ENCODE results near the gene SORCS1. TPM values are rescaled to one million over a fixed set of nuclear protein-coding genes. Genes with fewer than 3 reads are reported as not detected.

The SORCS1 gene
- total and polyA plus RNA-seq, 4 experiments from 2014 or later = not detected

DNA sequence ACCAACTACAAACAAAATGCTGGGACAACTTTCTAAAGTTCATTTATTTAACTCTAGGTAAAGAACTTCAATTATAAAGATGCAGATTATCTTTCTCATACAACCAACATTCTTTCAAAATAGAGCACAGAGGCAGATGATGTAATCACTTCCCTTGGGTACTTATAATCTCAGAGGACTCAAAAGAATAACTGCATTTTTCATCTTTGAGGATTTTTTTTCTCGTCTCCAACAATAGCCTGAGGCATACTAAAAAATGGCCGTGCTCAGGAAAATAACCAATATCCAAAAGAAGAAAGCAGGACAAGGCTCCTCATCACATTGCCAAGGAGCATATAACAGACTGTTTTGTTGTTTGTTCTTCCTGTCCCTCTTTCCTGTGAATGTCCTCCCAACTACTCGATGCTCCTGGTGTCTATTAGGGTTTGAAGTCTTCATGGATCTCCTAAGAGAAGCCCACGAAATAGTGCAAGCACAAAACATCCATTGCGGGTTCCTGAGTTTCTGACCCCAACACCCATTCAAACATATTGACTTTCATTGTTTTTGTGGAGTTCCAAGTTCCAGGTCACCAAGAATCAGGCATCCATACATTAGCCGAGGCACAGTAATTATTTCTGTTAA, 182.9 kb downstream of the SORCS1 start:
- no peak overlapping the region for H3K27ac ChIP-seq (ENCODE audit: low read depth, low read length)
- intact Hi-C loops (cut with micrococcal nuclease) = no loop called here
- Mint-ChIP-seq H3K4me3 (no peak overlapping the region), H3K9me3 (peaks cover 2 to 10% (median 6%) of the 10 kb centered on the region in 8 donors), H3K4me1 (no peaks in the 10 kb centered on the region), H3K27ac (no peak overlapping the region), H3K36me3 (no peaks in the 10 kb centered on the region), H3K27me3 (no peaks in the 10 kb centered on the region)
- no peaks in the 10 kb centered on the region for H3K4me1 ChIP-seq (ENCODE audit: insufficient read depth, low read length)
- H3K27me3 ChIP-seq (ENCODE audit: insufficient read depth, low read length) = no peaks in the 10 kb centered on the region
- POLR2A ChIA-PET (ENCODE audit: partially characterized antibody) = no interaction called here
- no peak overlapping the region for H3K4me3 ChIP-seq (ENCODE audit: low read length in 2 of 2)
- H3K9me3 ChIP-seq (ENCODE audit: control insufficient read depth in 1 of 2, low read length in 2 of 2) = no peaks in the 10 kb centered on the region
- no peaks in the 10 kb centered on the region for H3K36me3 ChIP-seq (ENCODE audit: insufficient read depth, low read length)
- no peak for DNase-seq
- CTCF ChIA-PET (ENCODE audit: partially characterized antibody) = no interaction called here

DNA sequence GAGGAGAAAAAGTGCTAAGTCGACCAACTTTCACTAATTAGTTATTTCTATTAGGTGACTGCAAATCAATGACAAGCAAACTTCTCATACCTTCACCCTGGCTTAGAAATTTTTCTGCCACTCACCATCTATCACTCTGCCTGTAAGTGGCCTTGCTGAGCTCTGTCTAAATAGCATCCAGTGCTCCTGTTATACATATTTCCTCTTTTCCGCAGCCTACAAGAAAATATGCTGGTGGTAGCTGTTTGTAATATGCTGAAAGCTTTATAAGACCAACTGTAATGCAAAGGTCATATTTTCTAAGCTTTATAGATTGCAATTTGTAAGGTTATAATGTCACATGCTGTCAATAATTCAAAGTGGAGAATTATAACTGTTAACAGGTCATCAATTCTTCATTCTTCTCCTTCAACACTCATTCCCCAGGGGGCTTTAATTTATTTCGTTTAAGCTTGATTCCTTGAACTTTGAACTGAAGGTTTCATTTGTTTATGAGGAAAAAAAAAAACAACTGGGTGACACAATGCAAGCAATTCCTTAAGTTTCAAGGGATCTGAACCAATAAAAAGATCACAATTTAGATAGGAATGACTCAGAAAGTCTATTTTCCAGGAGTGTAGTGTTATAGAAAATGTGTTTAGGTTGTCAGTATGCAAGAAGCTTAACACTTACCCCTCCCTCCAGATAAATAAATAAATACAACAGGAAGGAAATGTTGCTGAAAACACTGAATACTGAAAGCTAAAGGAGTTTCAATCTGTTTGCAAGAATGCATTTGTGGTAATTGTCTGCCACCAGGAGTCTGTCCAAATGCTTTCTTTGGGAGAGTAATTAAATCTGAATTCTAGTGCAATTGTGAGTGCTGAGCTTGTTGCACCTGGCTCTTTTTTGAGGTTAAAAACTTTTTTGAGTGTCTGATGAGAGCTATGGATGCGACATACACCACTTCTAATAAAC, 183.7 kb downstream of the SORCS1 start:
- Histone ChIP-seq H3K27ac (ENCODE audit: low read depth, low read length) (no peak overlapping the region), H3K36me3 (ENCODE audit: insufficient read depth, low read length) (no peaks in the 10 kb centered on the region), H3K9me3 (ENCODE audit: control insufficient read depth in 1 of 2, low read length in 2 of 2) (no peaks in the 10 kb centered on the region), H3K27me3 (ENCODE audit: insufficient read depth, low read length) (no peaks in the 10 kb centered on the region), H3K4me1 (ENCODE audit: insufficient read depth, low read length) (no peaks in the 10 kb centered on the region), H3K4me3 (ENCODE audit: low read length in 2 of 2) (no peak overlapping the region)
- Mint-ChIP-seq H3K27ac (no peak overlapping the region), H3K4me3 (no peak overlapping the region), H3K9me3 (peaks cover 2 to 10% (median 7%) of the 10 kb centered on the region in 8 donors), H3K36me3 (no peaks in the 10 kb centered on the region), H3K4me1 (no peaks in the 10 kb centered on the region), H3K27me3 (no peaks in the 10 kb centered on the region)
- no peak for DNase-seq
- ChIA-PET POLR2A (ENCODE audit: partially characterized antibody) (no interaction called here), CTCF (ENCODE audit: partially characterized antibody) (no interaction called here)
- intact Hi-C loops (cut with micrococcal nuclease) = no loop called here

DNA sequence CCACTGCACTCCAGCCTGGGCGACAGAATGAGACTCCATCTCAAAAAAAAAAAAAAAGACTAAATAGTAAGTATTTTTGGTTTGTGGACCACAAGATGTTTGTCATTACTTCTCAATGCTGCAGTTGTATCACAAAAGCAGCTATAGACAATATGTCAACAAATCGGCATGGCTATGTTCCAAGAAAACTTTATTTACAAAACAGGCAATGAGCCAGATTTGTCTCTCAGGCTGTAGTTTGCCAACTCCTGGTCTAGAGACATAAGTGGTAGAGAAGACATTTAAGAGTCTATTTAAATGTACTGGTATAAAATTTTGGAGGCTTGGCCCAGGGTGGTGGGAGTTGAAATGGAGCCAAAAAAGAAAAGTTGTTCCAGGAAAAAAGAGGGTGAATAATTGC, 185.8 kb downstream of the SORCS1 start:
- Histone ChIP-seq H3K27me3 (ENCODE audit: insufficient read depth, low read length) (no peaks in the 10 kb centered on the region), H3K36me3 (ENCODE audit: insufficient read depth, low read length) (no peaks in the 10 kb centered on the region), H3K9me3 (ENCODE audit: control insufficient read depth in 1 of 2, low read length in 2 of 2) (no peaks in the 10 kb centered on the region), H3K27ac (ENCODE audit: low read depth, low read length) (no peak overlapping the region), H3K4me3 (ENCODE audit: low read length in 2 of 2) (no peak overlapping the region), H3K4me1 (ENCODE audit: insufficient read depth, low read length) (no peaks in the 10 kb centered on the region)
- no peaks in the 10 kb centered on the region for H3K36me3 Mint-ChIP-seq
- H3K4me1 Mint-ChIP-seq = no peaks in the 10 kb centered on the region
- DNase-seq = no peak
- H3K27me3 Mint-ChIP-seq = no peaks in the 10 kb centered on the region
- H3K4me3 Mint-ChIP-seq = no peak overlapping the region
- POLR2A ChIA-PET (ENCODE audit: partially characterized antibody) = no interaction called here
- peaks cover 2 to 9% (median 7%) of the 10 kb centered on the region in 8 donors for H3K9me3 Mint-ChIP-seq
- no peak overlapping the region for H3K27ac Mint-ChIP-seq
- intact Hi-C loops (cut with micrococcal nuclease) = no loop called here
- CTCF ChIA-PET (ENCODE audit: partially characterized antibody) = no interaction called here

DNA sequence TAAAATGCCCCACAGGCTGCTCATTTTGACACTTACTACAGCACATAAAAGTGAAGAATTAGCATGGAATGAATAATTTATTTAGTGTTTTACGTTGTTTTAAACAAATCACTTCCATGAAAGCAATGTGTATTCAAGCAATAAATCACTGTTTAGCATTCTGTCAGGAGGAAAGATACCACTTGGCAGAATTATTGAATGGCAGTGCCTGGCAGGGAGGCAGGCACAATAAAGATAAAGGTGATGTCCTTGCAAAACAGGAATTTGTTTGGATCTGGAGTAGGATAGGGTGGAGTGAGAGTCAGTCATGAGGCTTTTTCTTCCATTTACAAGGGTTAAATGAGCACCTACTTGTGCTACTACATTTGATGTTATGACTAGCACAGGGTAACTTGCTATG, 190.8 kb downstream of the SORCS1 start:
- Mint-ChIP-seq H3K27me3 (no peaks in the 10 kb centered on the region), H3K36me3 (no peaks in the 10 kb centered on the region), H3K27ac (no peak overlapping the region), H3K4me3 (no peak overlapping the region), H3K9me3 (peaks cover 2 to 19% (median 11%) of the 10 kb centered on the region in 8 donors), H3K4me1 (no peaks in the 10 kb centered on the region)
- Histone ChIP-seq H3K4me1 (ENCODE audit: insufficient read depth, low read length) (no peaks in the 10 kb centered on the region), H3K4me3 (ENCODE audit: low read length in 2 of 2) (no peak overlapping the region), H3K27ac (ENCODE audit: low read depth, low read length) (no peak overlapping the region), H3K27me3 (ENCODE audit: insufficient read depth, low read length) (no peaks in the 10 kb centered on the region), H3K36me3 (ENCODE audit: insufficient read depth, low read length) (no peaks in the 10 kb centered on the region), H3K9me3 (ENCODE audit: control insufficient read depth in 1 of 2, low read length in 2 of 2) (no peaks in the 10 kb centered on the region)
- POLR2A ChIA-PET (ENCODE audit: partially characterized antibody) = no interaction called here
- intact Hi-C loops (cut with micrococcal nuclease) = no loop called here
- DNase-seq = no peak
- CTCF ChIA-PET (ENCODE audit: partially characterized antibody) = no interaction called here

DNA sequence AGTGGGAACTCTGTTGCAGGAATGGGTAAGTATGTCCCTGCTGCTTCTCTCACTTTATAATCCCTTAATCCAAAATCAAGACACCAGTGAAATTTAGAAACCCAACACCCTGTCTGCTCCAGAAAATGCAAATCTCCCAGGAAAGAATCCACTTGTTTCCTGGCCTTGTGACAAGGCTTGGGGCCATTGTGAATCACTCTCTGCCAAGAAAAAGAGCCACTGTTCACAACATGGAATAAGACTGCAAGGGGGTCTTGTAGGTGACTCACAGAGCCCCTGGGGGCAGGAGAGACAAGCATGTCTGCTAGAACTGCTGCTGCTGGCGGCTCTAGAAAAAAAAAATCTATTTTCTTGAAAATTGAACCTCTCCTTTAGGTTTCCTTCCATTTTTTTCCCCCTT, 191.2 kb downstream of the SORCS1 start:
- no peaks in the 10 kb centered on the region for H3K27me3 ChIP-seq (ENCODE audit: insufficient read depth, low read length)
- H3K27ac ChIP-seq (ENCODE audit: low read depth, low read length) = no peak overlapping the region
- Mint-ChIP-seq H3K4me3 (no peak overlapping the region), H3K9me3 (peaks cover 2 to 19% (median 11%) of the 10 kb centered on the region in 8 donors), H3K36me3 (no peaks in the 10 kb centered on the region), H3K27me3 (no peaks in the 10 kb centered on the region), H3K4me1 (no peaks in the 10 kb centered on the region), H3K27ac (no peak overlapping the region)
- intact Hi-C loops (cut with micrococcal nuclease) = no loop called here
- no peaks in the 10 kb centered on the region for H3K9me3 ChIP-seq (ENCODE audit: control insufficient read depth in 1 of 2, low read length in 2 of 2)
- ChIA-PET POLR2A (ENCODE audit: partially characterized antibody) (no interaction called here), CTCF (ENCODE audit: partially characterized antibody) (no interaction called here)
- DNase-seq = no peak
- H3K36me3 ChIP-seq (ENCODE audit: insufficient read depth, low read length) = no peaks in the 10 kb centered on the region
- H3K4me3 ChIP-seq (ENCODE audit: low read length in 2 of 2) = no peak overlapping the region
- H3K4me1 ChIP-seq (ENCODE audit: insufficient read depth, low read length) = no peaks in the 10 kb centered on the region

DNA sequence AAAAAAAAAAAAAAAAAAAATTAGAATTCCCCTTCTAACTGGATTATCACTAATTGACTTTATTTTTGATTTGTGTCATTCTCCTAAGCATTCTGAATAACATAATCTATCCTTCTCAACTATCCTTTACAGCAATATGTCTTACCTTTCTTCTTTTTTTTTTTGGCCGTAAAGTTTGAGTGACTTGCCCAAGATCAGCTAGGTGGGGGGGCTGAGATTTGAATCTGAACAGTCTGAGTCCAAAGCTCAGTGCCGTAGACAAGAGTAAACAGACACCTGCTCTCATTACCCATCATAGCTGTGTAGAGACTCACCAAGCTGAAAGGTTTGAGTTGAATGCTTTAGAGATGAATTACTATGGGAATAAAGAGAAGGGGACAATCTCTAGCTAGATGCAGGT, 192.1 kb downstream of the SORCS1 start:
- Histone ChIP-seq H3K36me3 (ENCODE audit: insufficient read depth, low read length) (no peaks in the 10 kb centered on the region), H3K27me3 (ENCODE audit: insufficient read depth, low read length) (no peaks in the 10 kb centered on the region), H3K4me1 (ENCODE audit: insufficient read depth, low read length) (no peaks in the 10 kb centered on the region), H3K9me3 (ENCODE audit: control insufficient read depth in 1 of 2, low read length in 2 of 2) (no peaks in the 10 kb centered on the region), H3K4me3 (ENCODE audit: low read length in 2 of 2) (no peak overlapping the region), H3K27ac (ENCODE audit: low read depth, low read length) (no peak overlapping the region)
- intact Hi-C loops (cut with micrococcal nuclease) = no loop called here
- H3K36me3 Mint-ChIP-seq = no peaks in the 10 kb centered on the region
- H3K27me3 Mint-ChIP-seq = no peaks in the 10 kb centered on the region
- CTCF ChIA-PET (ENCODE audit: partially characterized antibody) = no interaction called here
- no peak for DNase-seq
- POLR2A ChIA-PET (ENCODE audit: partially characterized antibody) = no interaction called here
- H3K4me1 Mint-ChIP-seq = no peaks in the 10 kb centered on the region
- no peak overlapping the region for H3K4me3 Mint-ChIP-seq
- peaks cover 2 to 19% (median 10%) of the 10 kb centered on the region in 8 donors for H3K9me3 Mint-ChIP-seq
- H3K27ac Mint-ChIP-seq = no peak overlapping the region

DNA sequence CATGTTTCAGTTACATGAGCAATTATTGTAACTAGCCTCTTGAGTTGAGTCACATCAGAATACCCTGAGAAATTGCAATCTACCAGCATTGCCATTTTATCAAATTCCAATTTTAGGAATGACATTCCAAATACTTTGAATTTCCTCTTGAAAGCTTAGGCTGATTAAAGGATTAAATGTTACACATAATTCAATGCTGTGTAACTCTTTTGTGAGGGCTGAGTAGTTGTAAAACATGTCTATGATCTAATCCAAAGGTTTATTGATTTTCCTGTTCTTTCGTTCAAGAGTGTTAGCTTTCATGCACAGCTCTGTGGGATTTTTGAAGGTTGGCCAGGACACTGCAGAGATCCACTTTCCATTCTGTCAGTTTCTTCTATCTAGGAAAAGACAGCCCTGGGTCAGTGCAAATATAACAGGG, 193.1 kb downstream of the SORCS1 start:
- intact Hi-C loops (cut with micrococcal nuclease) = no loop called here
- POLR2A ChIA-PET (ENCODE audit: partially characterized antibody) = no interaction called here
- no peaks in the 10 kb centered on the region for H3K27me3 ChIP-seq (ENCODE audit: insufficient read depth, low read length)

More for the DNA sequence above, 193.1 kb downstream of the SORCS1 start:
- no peak overlapping the region for H3K27ac ChIP-seq (ENCODE audit: low read depth, low read length)
- H3K36me3 Mint-ChIP-seq = no peaks in the 10 kb centered on the region
- no peak overlapping the region for H3K4me3 ChIP-seq (ENCODE audit: low read length in 2 of 2)
- no peaks in the 10 kb centered on the region for H3K4me1 ChIP-seq (ENCODE audit: insufficient read depth, low read length)
- H3K4me1 Mint-ChIP-seq = no peaks in the 10 kb centered on the region
- DNase-seq = no peak
- no peaks in the 10 kb centered on the region for H3K27me3 Mint-ChIP-seq
- CTCF ChIA-PET (ENCODE audit: partially characterized antibody) = interaction anchor here (0.7 kb wide), 1 partner anchor 13 kb away, joined by 3 read pairs; no protein-coding TSS in a partner anchor
- H3K9me3 ChIP-seq (ENCODE audit: control insufficient read depth in 1 of 2, low read length in 2 of 2) = no peaks in the 10 kb centered on the region
- H3K36me3 ChIP-seq (ENCODE audit: insufficient read depth, low read length) = no peaks in the 10 kb centered on the region
- H3K4me3 Mint-ChIP-seq = no peak overlapping the region
- H3K9me3 Mint-ChIP-seq = peaks cover under 1 to 11% (median 6%) of the 10 kb centered on the region in 8 donors
- H3K27ac Mint-ChIP-seq = no peak overlapping the region
